ENCODE measurements around the gene RNPS1. TPM values are rescaled to one million over a fixed set of nuclear protein-coding genes. Genes with fewer than 3 reads are reported as not detected.
A peak's percentile ranks its signal among the peaks of the same experiment; 100 is the strongest.

Gene RNPS1
- polyA plus RNA-seq, 1 experiment = 129 TPM

- peaks cover 16% of the 10 kb centered on the region for H3K36me3 ChIP-seq (ENCODE audit: control insufficient read depth, insufficient read depth, low read length)
- TF ChIP-seq CTCF (IDR thresholded peaks at IDR 0.05; ENCODE audit: insufficient read depth, low read depth, low read length) = no peak
- no peak for DNase-seq (ENCODE audit: low read depth)
- CTCF ChIA-PET = no interaction called here
- POLR2A ChIA-PET = interaction anchor here (1.4 kb wide), 1 partner anchor 7 kb away, joined by 4 read pairs; the partner anchor contains the start of gene PGP
- no peaks in the 10 kb centered on the region for H3K27me3 ChIP-seq (ENCODE audit: control insufficient read depth, insufficient read depth, low read length)
- H3K4me3 ChIP-seq (ENCODE audit: low read depth, low read length) = no peak overlapping the region
Measured at GRCh38 chr16:2206780-2207433, 61.0 kb downstream of the RNPS1 start.

GRCh38 chr16:2206420-2206779 is 61.5 kb downstream of the RNPS1 start:
- POLR2A ChIA-PET = interaction anchor here (1.4 kb wide), 1 partner anchor 8 kb away, joined by 4 read pairs; the partner anchor contains the start of gene PGP
- DNase-seq (ENCODE audit: low read depth) = no peak
- no peaks in the 10 kb centered on the region for H3K27me3 ChIP-seq (ENCODE audit: control insufficient read depth, insufficient read depth, low read length)
- H3K36me3 ChIP-seq (ENCODE audit: control insufficient read depth, insufficient read depth, low read length) = peaks cover 16% of the 10 kb centered on the region
- CTCF ChIA-PET = no interaction called here
- H3K4me3 ChIP-seq (ENCODE audit: low read depth, low read length) = peak overlapping the region; percentile 96
- TF ChIP-seq CTCF (IDR thresholded peaks at IDR 0.05; ENCODE audit: insufficient read depth, low read depth, low read length) = no peak

GRCh38 chr16:2205967-2206313 is 62.0 kb downstream of the RNPS1 start:
- H3K36me3 ChIP-seq (ENCODE audit: control insufficient read depth, insufficient read depth, low read length) = peaks cover 16% of the 10 kb centered on the region
- H3K27me3 ChIP-seq (ENCODE audit: control insufficient read depth, insufficient read depth, low read length) = no peaks in the 10 kb centered on the region
- TF ChIP-seq CTCF (IDR thresholded peaks at IDR 0.05; ENCODE audit: insufficient read depth, low read depth, low read length) = no peak
- ChIA-PET CTCF (no interaction called here), POLR2A (interaction anchor here (1.4 kb wide), 1 partner anchor 8 kb away, joined by 4 read pairs; the partner anchor contains the start of gene PGP)
- no peak for DNase-seq (ENCODE audit: low read depth)
- peak overlapping the region; percentile 96 for H3K4me3 ChIP-seq (ENCODE audit: low read depth, low read length)

- POLR2A ChIA-PET = interaction anchor here (1.4 kb wide), 1 partner anchor 9 kb away, joined by 4 read pairs; the partner anchor contains the start of gene PGP
- CTCF ChIA-PET = no interaction called here
- peak; percentile 24 for DNase-seq (ENCODE audit: low read depth)
Measured at GRCh38 chr16:2205104-2205966, 62.6 kb downstream of the RNPS1 start, which contains the start of gene MLST8. MLST8 (plus strand) TSS chr16:2205454; CDS start chr16:2206086, 632 bp downstream.

More at GRCh38 chr16:2205104-2205966, 62.6 kb downstream of the RNPS1 start, which contains the start of gene MLST8:
- TF ChIP-seq CTCF (IDR thresholded peaks at IDR 0.05; ENCODE audit: insufficient read depth, low read depth, low read length) = 0 out of 2 replicates have a peak, but pooled peaks have one; percentile 2
- Histone ChIP-seq H3K27me3 (ENCODE audit: control insufficient read depth, insufficient read depth, low read length) (no peaks in the 10 kb centered on the region), H3K36me3 (ENCODE audit: control insufficient read depth, insufficient read depth, low read length) (peaks cover 16% of the 10 kb centered on the region), H3K4me3 (ENCODE audit: low read depth, low read length) (peak within 1 kb of the TSS; percentile 96)

All from BJ (cell line).